ENCODE measurements around the gene TLL2.

Gene TLL2

DNA sequence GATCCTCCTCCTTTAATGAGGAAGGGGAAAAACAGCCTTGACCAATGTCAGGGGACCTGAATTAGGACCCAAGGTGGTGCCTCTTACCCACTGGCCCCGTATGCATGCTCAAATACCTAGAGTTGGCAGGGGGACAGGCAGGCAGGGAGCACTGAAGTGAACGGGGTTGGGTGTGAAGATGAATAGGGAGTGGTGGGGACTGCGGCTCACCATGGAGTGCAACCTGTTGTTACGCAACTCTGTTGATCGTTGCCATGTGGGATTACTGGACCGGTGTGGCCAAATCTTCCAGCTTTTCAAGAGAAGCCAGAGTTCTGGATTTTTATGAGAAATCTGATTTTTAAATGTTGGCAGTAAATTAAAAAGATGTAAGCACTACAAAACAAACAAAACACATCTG lies 48.1 kb downstream of the TLL2 start:
- Histone ChIP-seq H3K4ac (ENCODE audit: low read depth in 1 of 2, low read length in 2 of 2) (no peak overlapping the region), H2BK15ac (ENCODE audit: low read depth, poor library complexity, severe bottlenecking) (no peak overlapping the region), H2AFZ (ENCODE audit: low read depth, low read length) (no peak overlapping the region), H2BK5ac (ENCODE audit: low read depth, low read length, poor library complexity, severe bottlenecking) (no peak overlapping the region), H3K36me3 (ENCODE audit: control insufficient read depth in 1 of 2, insufficient read depth in 2 of 2, low read depth in 1 of 2, low read length in 2 of 2) (peaks cover 0 to 18% of the 10 kb centered on the region in 2 experiments), H3K79me1 (replicated peaks; ENCODE audit: low read length, poor library complexity, severe bottlenecking) (peaks cover 22% of the 10 kb centered on the region), H4K8ac (ENCODE audit: low read length) (no peak overlapping the region), H3K27ac (ENCODE audit: low read length, poor library complexity, severe bottlenecking) (no peak overlapping the region), H3K14ac (ENCODE audit: low read length in 2 of 2) (no peak overlapping the region), H2BK120ac (ENCODE audit: low read depth, low read length) (no peak overlapping the region), H3K18ac (ENCODE audit: low read depth in 1 of 2, low read length in 2 of 2) (no peak overlapping the region), H2AK5ac (ENCODE audit: low read length, severe bottlenecking) (no peak overlapping the region), H3K4me2 (ENCODE audit: low read length, poor library complexity, severe bottlenecking) (no peak overlapping the region), H3K9me3 (ENCODE audit: control insufficient read depth, low read length) (no peaks in the 10 kb centered on the region), H3K23ac (ENCODE audit: low read length in 2 of 2) (no peak overlapping the region), H3K4me1 (ENCODE audit: control insufficient read depth, insufficient read depth, low read depth, low read length) (peaks cover 4% of the 10 kb centered on the region), H3K4me3 (ENCODE audit: insufficient read depth in 1 of 2, low read depth in 1 of 2, low read length in 2 of 2) (no peak overlapping the region), H4K91ac (ENCODE audit: low read length) (no peak overlapping the region), H2BK12ac (ENCODE audit: low read length in 2 of 2) (no peak overlapping the region), H3K27me3 (ENCODE audit: control insufficient read depth in 1 of 2, insufficient read depth in 1 of 2, low read length in 2 of 2) (peaks cover 0 to 86% of the 10 kb centered on the region in 2 experiments), H3K9ac (ENCODE audit: low read length) (no peak overlapping the region)
- WGBS, result 83% methylated on average over 4 of the region's 6 CpGs
- DNase-seq, result no peak

GRCh38 chr10:96463562-96463961 lies 50.2 kb downstream of the TLL2 start:
- H3K14ac ChIP-seq (ENCODE audit: low read length in 2 of 2), result no peak overlapping the region
- H2AK5ac ChIP-seq (ENCODE audit: low read length, severe bottlenecking), result no peak overlapping the region
- no peak overlapping the region for H3K4me3 ChIP-seq (ENCODE audit: insufficient read depth in 1 of 2, low read depth in 1 of 2, low read length in 2 of 2)
- no peaks in the 10 kb centered on the region for H3K9me3 ChIP-seq (ENCODE audit: control insufficient read depth, low read length)
- no peak overlapping the region for H2BK120ac ChIP-seq (ENCODE audit: low read depth, low read length)
- no peak overlapping the region for H3K23ac ChIP-seq (ENCODE audit: low read length in 2 of 2)
- no peak overlapping the region for H2BK5ac ChIP-seq (ENCODE audit: low read depth, low read length, poor library complexity, severe bottlenecking)
- no peak overlapping the region for H2AFZ ChIP-seq (ENCODE audit: low read depth, low read length)
- H3K36me3 ChIP-seq (ENCODE audit: control insufficient read depth in 1 of 2, insufficient read depth in 2 of 2, low read depth in 1 of 2, low read length in 2 of 2), result peaks cover 0 to 18% of the 10 kb centered on the region in 2 experiments
- no peak overlapping the region for H3K27ac ChIP-seq (ENCODE audit: low read length, poor library complexity, severe bottlenecking)
- H3K4me1 ChIP-seq (ENCODE audit: control insufficient read depth, insufficient read depth, low read depth, low read length), result peaks cover 1% of the 10 kb centered on the region
- no peak overlapping the region for H2BK15ac ChIP-seq (ENCODE audit: low read depth, poor library complexity, severe bottlenecking)
- no peak overlapping the region for H3K4me2 ChIP-seq (ENCODE audit: low read length, poor library complexity, severe bottlenecking)
- H3K18ac ChIP-seq (ENCODE audit: low read depth in 1 of 2, low read length in 2 of 2), result no peak overlapping the region
- H3K4ac ChIP-seq (ENCODE audit: low read depth in 1 of 2, low read length in 2 of 2), result no peak overlapping the region
- H2BK12ac ChIP-seq (ENCODE audit: low read length in 2 of 2), result no peak overlapping the region
- H4K91ac ChIP-seq (ENCODE audit: low read length), result no peak overlapping the region
- 90% methylated on average over 3 of the region's 3 CpGs for WGBS
- H4K8ac ChIP-seq (ENCODE audit: low read length), result no peak overlapping the region
- no peak for DNase-seq
- H3K27me3 ChIP-seq (ENCODE audit: control insufficient read depth in 1 of 2, insufficient read depth in 1 of 2, low read length in 2 of 2), result peaks cover 0 to 68% of the 10 kb centered on the region in 2 experiments
- H3K79me1 ChIP-seq (replicated peaks; ENCODE audit: low read length, poor library complexity, severe bottlenecking), result peaks cover 20% of the 10 kb centered on the region
- no peak overlapping the region for H3K9ac ChIP-seq (ENCODE audit: low read length)

DNA sequence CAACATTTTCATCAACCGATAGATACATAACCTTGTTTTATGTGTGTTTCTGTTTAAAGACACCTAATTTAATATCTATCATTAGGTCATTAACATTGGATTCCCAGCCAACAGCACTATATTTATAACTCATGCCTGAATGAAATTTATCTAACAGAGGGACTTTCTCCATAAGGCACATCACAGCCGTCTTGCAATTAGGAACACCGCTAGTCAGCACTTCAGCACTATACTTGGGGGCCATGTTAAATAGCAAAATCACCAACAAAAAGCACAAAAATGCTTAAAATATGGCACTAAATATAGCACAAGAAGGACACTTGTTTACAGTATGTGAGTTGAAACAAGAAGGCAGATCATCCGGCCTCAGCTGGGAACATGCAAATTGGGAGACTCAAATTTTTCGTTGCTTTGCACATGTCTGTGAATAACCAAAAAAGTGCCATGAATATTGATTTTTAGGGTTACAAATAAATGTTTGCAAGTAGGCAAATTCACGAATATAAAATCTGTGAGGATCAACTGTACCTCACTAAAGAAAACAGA lies 51.0 kb downstream of the TLL2 start:
- Histone ChIP-seq H3K18ac (ENCODE audit: low read depth in 1 of 2, low read length in 2 of 2) (no peak overlapping the region), H2AK5ac (ENCODE audit: low read length, severe bottlenecking) (no peak overlapping the region), H2BK12ac (ENCODE audit: low read length in 2 of 2) (no peak overlapping the region), H3K9ac (ENCODE audit: low read length) (no peak overlapping the region), H2BK120ac (ENCODE audit: low read depth, low read length) (no peak overlapping the region), H3K9me3 (ENCODE audit: control insufficient read depth, low read length) (no peaks in the 10 kb centered on the region), H3K27ac (ENCODE audit: low read length, poor library complexity, severe bottlenecking) (no peak overlapping the region), H3K14ac (ENCODE audit: low read length in 2 of 2) (no peak overlapping the region), H3K23ac (ENCODE audit: low read length in 2 of 2) (no peak overlapping the region), H2AFZ (ENCODE audit: low read depth, low read length) (no peak overlapping the region), H2BK5ac (ENCODE audit: low read depth, low read length, poor library complexity, severe bottlenecking) (no peak overlapping the region), H3K4me2 (ENCODE audit: low read length, poor library complexity, severe bottlenecking) (no peak overlapping the region), H4K91ac (ENCODE audit: low read length) (no peak overlapping the region), H3K36me3 (ENCODE audit: control insufficient read depth in 1 of 2, insufficient read depth in 2 of 2, low read depth in 1 of 2, low read length in 2 of 2) (peaks cover 0 to 18% of the 10 kb centered on the region in 2 experiments), H3K4ac (ENCODE audit: low read depth in 1 of 2, low read length in 2 of 2) (no peak overlapping the region), H4K8ac (ENCODE audit: low read length) (no peak overlapping the region), H3K27me3 (ENCODE audit: control insufficient read depth in 1 of 2, insufficient read depth in 1 of 2, low read length in 2 of 2) (peaks cover 0 to 59% of the 10 kb centered on the region in 2 experiments), H2BK15ac (ENCODE audit: low read depth, poor library complexity, severe bottlenecking) (no peak overlapping the region), H3K79me1 (replicated peaks; ENCODE audit: low read length, poor library complexity, severe bottlenecking) (peaks cover 17% of the 10 kb centered on the region), H3K4me1 (ENCODE audit: control insufficient read depth, insufficient read depth, low read depth, low read length) (no peaks in the 10 kb centered on the region), H3K4me3 (ENCODE audit: insufficient read depth in 1 of 2, low read depth in 1 of 2, low read length in 2 of 2) (no peak overlapping the region)
- DNase-seq, result no peak
- WGBS, result 73% methylated on average over 5 of the region's 6 CpGs

- no peak overlapping the region for H3K9ac ChIP-seq (ENCODE audit: low read length)
- no peak overlapping the region for H4K91ac ChIP-seq (ENCODE audit: low read length)
- H2BK120ac ChIP-seq (ENCODE audit: low read depth, low read length), result no peak overlapping the region
- H2AK5ac ChIP-seq (ENCODE audit: low read length, severe bottlenecking), result no peak overlapping the region
- no peak overlapping the region for H3K23ac ChIP-seq (ENCODE audit: low read length in 2 of 2)
- H3K4me3 ChIP-seq (ENCODE audit: insufficient read depth in 1 of 2, low read depth in 1 of 2, low read length in 2 of 2), result no peak overlapping the region
- peaks cover 15% of the 10 kb centered on the region for H3K79me1 ChIP-seq (replicated peaks; ENCODE audit: low read length, poor library complexity, severe bottlenecking)
- H2BK5ac ChIP-seq (ENCODE audit: low read depth, low read length, poor library complexity, severe bottlenecking), result no peak overlapping the region
- DNase-seq, result no peak
- H3K27me3 ChIP-seq (ENCODE audit: control insufficient read depth in 1 of 2, insufficient read depth in 1 of 2, low read length in 2 of 2), result peaks cover 0 to 50% of the 10 kb centered on the region in 2 experiments
- H3K4me1 ChIP-seq (ENCODE audit: control insufficient read depth, insufficient read depth, low read depth, low read length), result no peaks in the 10 kb centered on the region
- H2AFZ ChIP-seq (ENCODE audit: low read depth, low read length), result no peak overlapping the region
- H2BK15ac ChIP-seq (ENCODE audit: low read depth, poor library complexity, severe bottlenecking), result no peak overlapping the region
- H3K9me3 ChIP-seq (ENCODE audit: control insufficient read depth, low read length), result no peaks in the 10 kb centered on the region
- no peak overlapping the region for H3K4ac ChIP-seq (ENCODE audit: low read depth in 1 of 2, low read length in 2 of 2)
- no peak overlapping the region for H3K18ac ChIP-seq (ENCODE audit: low read depth in 1 of 2, low read length in 2 of 2)
- H3K36me3 ChIP-seq (ENCODE audit: control insufficient read depth in 1 of 2, insufficient read depth in 2 of 2, low read depth in 1 of 2, low read length in 2 of 2), result peaks cover 0 to 17% of the 10 kb centered on the region in 2 experiments
- no peak overlapping the region for H3K27ac ChIP-seq (ENCODE audit: low read length, poor library complexity, severe bottlenecking)
- H3K4me2 ChIP-seq (ENCODE audit: low read length, poor library complexity, severe bottlenecking), result no peak overlapping the region
- H2BK12ac ChIP-seq (ENCODE audit: low read length in 2 of 2), result no peak overlapping the region
- no peak overlapping the region for H4K8ac ChIP-seq (ENCODE audit: low read length)
- WGBS, result 90% methylated on average over 3 of the region's 3 CpGs
- H3K14ac ChIP-seq (ENCODE audit: low read length in 2 of 2), result no peak overlapping the region
Measured at GRCh38 chr10:96460316-96460715, 53.4 kb downstream of the TLL2 start.
